NB4 (cell line): ENCODE results near the gene MPC1.

ENCODE experiments used
- POLR2A ChIP-seq: IDR thresholded peaks from 2 replicates; pipeline ENCODE4 v1.6.1; 2011; ENCODE audit warnings: mild to moderate bottlenecking; ENCODE audit not compliant: insufficient read length; ENCODE audit errors: extremely low read depth
- TF ChIP-seq, protein P1 (sequence below): IDR thresholded peaks from one replicate; pipeline ENCODE4 v1.5.1; 2012; ENCODE audit warnings: low read depth, low read length

DNA sequence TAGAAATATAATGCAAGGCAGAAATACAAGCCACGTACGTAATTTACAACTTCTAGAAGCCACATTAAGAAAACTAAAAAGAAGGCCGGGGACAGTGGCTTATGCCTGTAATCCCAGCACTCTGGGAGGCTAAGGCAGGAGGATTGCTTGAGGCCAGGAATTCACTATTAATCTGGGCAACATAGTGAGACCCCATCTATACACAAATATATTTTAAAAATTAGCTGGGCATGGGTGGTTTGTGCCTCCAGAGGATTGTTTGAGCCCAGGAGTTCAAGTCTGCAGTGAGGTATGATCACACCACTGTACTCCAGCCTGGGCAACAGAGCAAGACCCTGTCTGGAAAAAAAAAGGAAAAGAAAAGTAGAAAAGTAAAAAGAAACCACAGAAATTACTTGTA lies 12.3 kb downstream of the MPC1 start:
- TF ChIP-seq, protein P1, sequence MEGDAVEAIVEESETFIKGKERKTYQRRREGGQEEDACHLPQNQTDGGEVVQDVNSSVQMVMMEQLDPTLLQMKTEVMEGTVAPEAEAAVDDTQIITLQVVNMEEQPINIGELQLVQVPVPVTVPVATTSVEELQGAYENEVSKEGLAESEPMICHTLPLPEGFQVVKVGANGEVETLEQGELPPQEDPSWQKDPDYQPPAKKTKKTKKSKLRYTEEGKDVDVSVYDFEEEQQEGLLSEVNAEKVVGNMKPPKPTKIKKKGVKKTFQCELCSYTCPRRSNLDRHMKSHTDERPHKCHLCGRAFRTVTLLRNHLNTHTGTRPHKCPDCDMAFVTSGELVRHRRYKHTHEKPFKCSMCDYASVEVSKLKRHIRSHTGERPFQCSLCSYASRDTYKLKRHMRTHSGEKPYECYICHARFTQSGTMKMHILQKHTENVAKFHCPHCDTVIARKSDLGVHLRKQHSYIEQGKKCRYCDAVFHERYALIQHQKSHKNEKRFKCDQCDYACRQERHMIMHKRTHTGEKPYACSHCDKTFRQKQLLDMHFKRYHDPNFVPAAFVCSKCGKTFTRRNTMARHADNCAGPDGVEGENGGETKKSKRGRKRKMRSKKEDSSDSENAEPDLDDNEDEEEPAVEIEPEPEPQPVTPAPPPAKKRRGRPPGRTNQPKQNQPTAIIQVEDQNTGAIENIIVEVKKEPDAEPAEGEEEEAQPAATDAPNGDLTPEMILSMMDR, result no peak
- TF ChIP-seq POLR2A, result no peak
